Activated naive CD4-positive, alpha-beta T cell treated with anti-CD3 and anti-CD28 coated beads, Interleukin-2, amount 50 U/mL, for 72 hours (primary cell): ENCODE data around the gene DIS3L2. TPM values are rescaled to one million over a fixed set of nuclear protein-coding genes. Genes with fewer than 3 reads are reported as not detected.
"Not testable (repeated sequence)": the region's sequence is repeated elsewhere in the genome, so short reads cannot be mapped to it uniquely, and the experiment has no call there.

Experiments used
- ATAC-seq, 2 donors: fragments of 150-1000 bp; cut with Tn5 transposase; 2 replicates each; pipeline ENCODE4 v1.10.0; 2021; ENCODE audit warnings: mild to moderate bottlenecking in 2 of 2, moderate library complexity in 2 of 2
- DNase-seq, 2 donors: peaks; one replicate each; pipeline ENCODE4 v3.0.0; 2021 to 2022; ENCODE audit warnings: low spot score in 2 of 2
- H3K27ac Mint-ChIP-seq, 2 donors: one replicate each; pipeline ENCODE4 v1.8.0; 2022; ENCODE audit warnings: mild to moderate bottlenecking in 2 of 2, mixed read lengths in 2 of 2
- H3K36me3 Mint-ChIP-seq, 2 donors: one replicate each; pipeline ENCODE4 v1.8.0; 2022; ENCODE audit warnings: mixed read lengths in 2 of 2
- H3K9me3 Mint-ChIP-seq, 2 donors: one replicate each; pipeline ENCODE4 v1.8.0; 2022; ENCODE audit warnings: mixed read lengths in 2 of 2
- total RNA-seq, 2 donors: library from RNA; stranded (reverse); gene quantifications; one replicate each; pipeline ENCODE4 v1.2.3, GENCODE V29; 2022

The DIS3L2 gene
- total RNA-seq, 2 donors from 2014 or later: 19.9 to 44.0 TPM

DNA sequence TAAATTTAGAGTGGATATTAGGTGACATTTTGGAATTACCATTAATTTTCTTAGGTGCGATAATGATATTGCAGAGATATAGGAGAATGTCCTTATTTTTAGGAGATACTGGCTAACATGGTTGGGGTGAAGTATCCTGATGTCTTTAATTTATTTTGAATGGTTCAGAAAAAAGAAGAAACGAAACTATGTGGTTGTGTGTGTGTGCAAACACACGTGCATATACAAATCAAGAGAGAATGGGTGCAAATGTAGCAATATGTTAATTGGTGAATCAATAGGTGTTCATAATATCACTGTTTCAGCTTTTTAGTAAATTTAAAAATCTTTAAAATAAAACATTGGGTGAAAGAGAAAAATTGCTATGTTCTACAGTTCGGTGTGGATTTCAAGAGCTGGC lies 140.9 kb downstream of the DIS3L2 start:
- DNase-seq (no peak), ATAC-seq (no peak)
- H3K9me3 Mint-ChIP-seq: no peaks in the 10 kb centered on the region
- peaks cover 14 to 15% of the 10 kb centered on the region in 2 donors for H3K36me3 Mint-ChIP-seq
- no peak overlapping the region for H3K27ac Mint-ChIP-seq

DNA sequence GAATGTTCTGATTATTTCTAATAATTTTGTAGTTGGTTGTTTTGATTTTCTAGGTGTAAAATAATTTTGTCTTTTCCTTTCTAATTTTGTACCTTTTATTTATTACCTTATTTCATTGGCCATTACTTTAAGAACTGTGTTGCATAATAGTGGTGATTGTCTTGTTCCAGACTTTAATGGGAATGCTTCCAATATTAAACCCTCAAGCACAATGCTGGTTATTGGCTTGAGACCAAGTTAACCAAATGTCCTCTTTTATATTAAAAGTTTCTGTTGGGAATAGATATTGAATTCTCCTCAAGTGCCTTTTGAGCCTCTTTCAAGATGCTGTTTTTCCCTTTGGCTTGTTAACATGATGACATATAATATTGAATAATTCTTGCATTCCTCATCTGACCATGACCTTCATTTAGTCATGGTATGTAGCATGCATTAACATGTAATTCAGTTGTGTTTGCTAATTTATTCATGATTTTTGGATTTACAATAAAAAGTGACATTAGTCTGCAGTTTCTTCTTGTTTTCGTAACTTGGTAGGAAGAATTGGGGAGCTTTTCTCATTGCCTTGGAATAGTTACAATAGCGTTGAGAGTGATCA lies 141.7 kb downstream of the DIS3L2 start:
- ATAC-seq (no peak), DNase-seq (no peak)
- Mint-ChIP-seq H3K27ac (no peak overlapping the region), H3K9me3 (no peaks in the 10 kb centered on the region), H3K36me3 (peaks cover 6 to 7% of the 10 kb centered on the region in 2 donors)

DNA sequence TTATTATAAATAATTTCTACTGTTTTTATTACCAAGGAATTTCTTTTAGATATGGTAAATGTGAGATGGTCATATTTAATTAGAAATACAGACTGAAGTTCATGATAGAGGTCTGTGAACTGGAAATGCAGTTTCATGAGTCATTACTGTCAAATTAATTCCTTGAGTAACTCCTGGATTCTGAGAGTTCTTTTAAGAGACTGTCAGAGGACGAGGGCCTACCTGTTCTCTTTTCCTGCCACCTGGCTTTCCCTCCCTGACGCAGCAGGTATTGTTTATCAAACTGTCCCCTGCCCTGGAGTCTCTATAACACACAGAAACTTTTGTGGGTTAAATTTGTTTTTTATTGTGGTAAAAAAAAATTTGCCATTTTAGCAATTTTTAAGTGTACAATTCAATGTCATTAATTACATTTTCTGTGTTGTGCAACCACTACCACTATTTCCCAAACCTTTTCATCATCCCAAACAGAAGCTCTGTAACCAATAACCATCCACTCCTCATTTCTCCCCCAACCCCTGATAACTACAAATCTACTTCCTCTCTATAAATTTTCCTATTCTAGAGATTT lies 142.6 kb downstream of the DIS3L2 start:
- Mint-ChIP-seq H3K36me3 (peaks cover 0 to 7% of the 10 kb centered on the region in 2 donors), H3K27ac (no peak overlapping the region), H3K9me3 (no peaks in the 10 kb centered on the region)
- ATAC-seq (no peak), DNase-seq (no peak)

DNA sequence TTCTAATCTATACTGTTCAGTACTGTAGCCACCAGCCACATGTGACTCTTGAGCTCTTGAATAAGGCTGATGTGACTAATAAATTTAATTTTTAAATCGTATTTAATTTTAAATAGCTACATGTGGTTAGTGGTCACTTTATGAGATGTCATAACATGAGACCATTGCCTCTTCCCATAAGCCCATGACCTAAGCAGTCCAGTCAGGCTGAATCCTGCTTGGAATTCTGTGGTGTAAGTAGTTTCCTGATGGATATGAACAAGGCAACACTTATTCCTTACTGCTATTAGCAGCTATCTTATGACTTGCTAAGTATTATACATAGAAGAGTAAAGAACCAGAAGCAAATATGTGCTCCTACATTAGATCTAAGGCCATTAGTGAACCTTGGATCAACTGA lies 150.0 kb downstream of the DIS3L2 start:
- DNase-seq (no peak), ATAC-seq (no peak)
- no peaks in the 10 kb centered on the region for H3K36me3 Mint-ChIP-seq
- H3K27ac Mint-ChIP-seq: no peak overlapping the region
- peaks cover 0 to 5% of the 10 kb centered on the region in 2 donors for H3K9me3 Mint-ChIP-seq

DNA sequence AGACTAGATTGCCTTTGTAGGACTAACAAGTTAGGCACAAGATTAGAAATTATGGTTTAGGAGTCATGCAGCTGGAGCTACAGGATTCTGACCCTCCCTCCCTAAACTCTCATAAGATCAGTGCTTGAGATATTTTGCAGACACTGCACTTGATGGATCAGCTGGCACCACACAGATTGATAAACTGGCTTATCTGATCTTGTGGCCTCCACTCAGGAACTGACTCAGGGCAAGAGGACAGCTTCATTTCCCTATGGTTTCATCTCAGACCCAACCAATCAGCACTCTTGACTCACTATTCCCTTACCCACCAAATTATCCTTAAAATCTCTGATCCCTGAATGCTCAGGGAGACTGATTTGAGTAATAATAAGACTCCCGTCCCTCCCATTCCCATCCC lies 152.3 kb downstream of the DIS3L2 start:
- Mint-ChIP-seq H3K36me3 (no peaks in the 10 kb centered on the region), H3K27ac (no peak overlapping the region), H3K9me3 (peaks cover 0 to 5% of the 10 kb centered on the region in 2 donors)
- ATAC-seq (peak in 1 of 2 donors; percentile 52), DNase-seq (no peak)

DNA sequence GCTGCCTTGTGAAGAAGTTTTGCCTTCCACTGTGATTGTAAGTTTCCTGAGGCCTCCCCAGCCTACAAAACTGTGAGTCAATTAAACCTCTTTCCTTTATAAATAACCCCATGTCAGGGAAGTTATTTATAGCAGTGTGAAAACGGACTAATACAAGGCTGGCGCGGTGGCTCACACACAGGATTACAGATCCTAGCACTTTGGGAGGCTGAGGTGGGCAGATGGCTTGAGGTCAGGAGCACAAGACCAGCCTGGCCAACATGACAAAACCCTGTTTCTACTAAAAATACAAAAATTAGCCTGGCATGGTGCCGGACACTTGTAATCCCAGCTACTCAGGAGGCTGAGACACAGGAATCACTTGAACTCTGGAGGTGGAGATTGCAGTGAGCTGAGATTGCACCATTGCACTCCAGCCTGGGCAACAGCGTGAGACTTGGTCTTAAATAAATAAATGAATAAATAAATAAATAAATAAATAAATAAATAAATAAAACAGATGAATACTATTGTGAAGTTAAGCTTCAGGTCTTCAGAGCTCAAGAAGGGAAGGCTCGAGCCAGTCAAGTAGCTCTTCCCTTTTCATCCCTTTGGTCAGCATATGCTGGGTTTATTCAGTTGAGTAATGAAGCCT lies 154.3 kb downstream of the DIS3L2 start:
- H3K27ac Mint-ChIP-seq, ATAC-seq, DNase-seq, H3K36me3 Mint-ChIP-seq, H3K9me3 Mint-ChIP-seq: not testable (repeated sequence)

DNA sequence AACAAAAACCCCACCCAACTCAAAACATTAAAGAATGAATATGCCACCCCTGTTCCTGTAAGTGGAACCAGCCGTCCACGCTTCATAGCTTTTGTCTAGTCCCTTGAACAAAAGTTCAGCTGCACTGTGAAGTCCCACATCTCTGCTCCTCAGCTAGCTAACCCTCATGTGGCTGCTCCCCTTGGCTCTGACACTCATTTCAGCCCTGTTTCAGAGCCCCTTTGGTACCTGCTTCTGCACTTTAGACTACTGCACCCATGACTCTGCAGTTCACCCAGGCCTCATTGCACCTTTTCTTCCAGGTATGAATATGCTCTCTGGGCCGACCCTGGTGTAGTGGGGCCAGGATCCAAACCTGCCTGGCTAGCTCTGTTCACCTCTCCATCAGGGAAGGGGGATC lies 155.3 kb downstream of the DIS3L2 start:
- Mint-ChIP-seq H3K27ac (no peak overlapping the region), H3K36me3 (no peaks in the 10 kb centered on the region), H3K9me3 (peaks cover 0 to 5% of the 10 kb centered on the region in 2 donors)
- no peak for DNase-seq
- ATAC-seq: no peak

DNA sequence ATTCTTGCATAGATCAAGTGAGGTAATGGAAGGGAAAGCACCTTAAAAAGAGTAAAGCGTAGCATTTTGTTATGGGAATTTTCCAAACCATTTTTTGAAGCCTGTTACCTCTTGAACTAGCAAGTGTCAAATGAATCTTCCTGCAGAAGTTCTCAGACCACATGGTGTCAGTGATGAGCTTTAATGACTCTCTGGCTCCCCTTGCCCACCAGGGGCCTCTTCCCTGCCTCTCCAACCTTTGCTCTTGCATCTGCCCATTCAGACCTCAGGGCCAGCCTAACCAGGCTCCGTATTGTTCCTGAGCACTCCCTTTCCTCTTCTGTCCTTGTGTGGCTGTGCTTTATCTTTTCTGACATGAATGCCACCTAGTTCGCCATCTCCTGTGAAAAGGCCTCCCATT lies 155.9 kb downstream of the DIS3L2 start:
- DNase-seq (no peak), ATAC-seq (no peak)
- Mint-ChIP-seq H3K27ac (no peak overlapping the region), H3K9me3 (peaks cover 0 to 4% of the 10 kb centered on the region in 2 donors), H3K36me3 (no peaks in the 10 kb centered on the region)

DNA sequence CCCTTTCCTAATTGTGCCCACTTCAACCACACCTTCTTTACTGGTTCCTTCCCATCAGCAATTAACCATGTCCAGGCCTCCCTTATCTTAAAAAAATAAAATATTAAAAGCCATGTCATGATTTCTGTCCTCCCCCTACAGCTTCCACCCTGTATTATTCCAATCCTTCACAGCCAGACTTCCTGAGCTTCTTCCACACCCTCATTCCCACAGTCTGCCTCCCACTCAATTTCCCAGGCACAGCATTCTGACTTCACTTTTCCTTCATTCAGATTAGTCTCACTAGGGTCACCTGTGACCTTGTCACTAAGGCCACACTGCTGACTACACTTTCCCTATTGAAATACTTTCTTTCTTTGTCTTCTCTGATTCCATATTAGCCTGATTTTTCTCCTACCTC lies 159.4 kb downstream of the DIS3L2 start:
- Mint-ChIP-seq H3K36me3 (no peaks in the 10 kb centered on the region), H3K9me3 (no peaks in the 10 kb centered on the region), H3K27ac (peak overlapping the region in 1 of 2 donors; percentile 30)
- ATAC-seq (no peak), DNase-seq (no peak)

DNA sequence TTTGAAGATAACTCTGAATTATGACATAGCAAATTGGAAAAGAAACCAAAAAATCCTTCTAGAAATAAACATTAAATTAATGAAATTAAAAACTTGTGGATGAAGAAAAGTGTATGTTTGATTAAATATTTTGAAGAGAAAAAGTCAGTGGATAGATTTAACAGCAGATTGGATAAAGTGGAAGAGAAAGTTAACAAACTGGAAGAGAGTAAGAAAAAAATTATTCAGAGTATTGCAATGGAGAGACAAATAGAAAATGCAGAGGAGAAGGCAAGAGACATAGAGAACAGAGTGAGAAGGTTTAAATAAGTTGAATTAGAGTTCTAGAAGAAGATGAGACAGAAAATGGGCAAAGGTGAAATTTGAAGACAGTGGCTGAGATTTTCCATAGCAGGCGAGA lies 162.8 kb downstream of the DIS3L2 start:
- H3K9me3 Mint-ChIP-seq: no peaks in the 10 kb centered on the region
- H3K27ac Mint-ChIP-seq: no peak overlapping the region
- H3K36me3 Mint-ChIP-seq: no peaks in the 10 kb centered on the region

DNA sequence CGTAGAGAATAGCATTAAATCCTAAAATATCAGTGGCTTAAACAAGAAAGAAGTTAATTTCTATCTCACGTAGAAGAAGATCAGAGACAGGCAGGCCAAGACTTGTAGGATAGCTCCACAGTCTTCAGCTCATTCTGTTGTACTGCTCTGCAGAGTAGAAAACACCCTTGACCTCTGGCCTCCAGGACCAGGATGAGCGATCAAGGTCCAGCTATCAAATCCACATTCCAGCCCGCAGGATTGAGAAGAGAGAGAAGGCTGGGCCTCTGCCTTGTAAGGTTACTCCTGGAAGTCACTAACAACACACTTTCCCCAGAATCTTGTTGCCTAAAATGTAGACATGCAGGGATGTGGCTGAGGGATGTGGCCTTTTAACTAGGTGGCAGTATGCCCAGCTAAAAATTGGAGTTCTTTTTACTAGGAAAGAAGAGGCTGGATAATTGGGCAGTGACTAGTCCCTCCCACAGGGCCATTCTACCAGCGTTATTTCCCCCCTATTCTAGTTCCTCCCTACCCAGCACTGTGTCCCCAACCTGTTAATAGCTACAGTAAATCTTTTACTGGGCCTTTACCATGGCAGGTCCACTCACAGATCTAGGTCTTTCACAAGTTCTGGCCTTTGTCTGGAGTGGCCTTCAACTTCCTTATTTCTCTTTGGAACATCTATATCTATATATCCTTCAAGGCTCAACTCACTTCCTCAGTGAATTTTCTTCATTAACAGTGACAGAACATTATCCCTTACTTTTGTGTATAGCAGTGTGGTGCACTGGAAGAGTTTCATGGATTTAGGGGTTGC lies 165.0 kb downstream of the DIS3L2 start:
- DNase-seq: no peak
- H3K27ac Mint-ChIP-seq: no peak overlapping the region
- ATAC-seq: no peak
- H3K36me3 Mint-ChIP-seq: no peaks in the 10 kb centered on the region
- no peaks in the 10 kb centered on the region for H3K9me3 Mint-ChIP-seq

More for the DNA sequence above, 162.8 kb downstream of the DIS3L2 start:
- DNase-seq (no peak), ATAC-seq (no peak)

DNA sequence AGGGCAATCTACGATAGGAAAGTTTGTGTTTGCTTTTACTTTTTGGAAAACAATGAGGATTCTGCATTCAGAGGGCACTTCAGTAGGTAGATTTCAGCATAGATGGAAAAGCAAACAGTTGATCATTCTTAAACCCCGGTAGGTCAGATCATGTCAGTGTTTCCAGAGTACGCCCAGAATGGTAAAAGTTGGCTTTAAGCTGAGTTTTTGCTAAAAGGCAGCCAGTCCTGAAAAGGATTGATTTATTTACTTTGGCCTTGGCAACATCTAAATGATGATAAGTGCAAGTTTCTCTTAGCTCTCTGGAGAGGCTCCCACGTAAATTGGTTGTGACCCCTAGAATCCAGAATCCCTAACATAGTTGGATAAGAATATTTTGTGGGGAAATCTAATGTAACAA lies 168.0 kb downstream of the DIS3L2 start:
- no peak overlapping the region for H3K27ac Mint-ChIP-seq
- no peaks in the 10 kb centered on the region for H3K9me3 Mint-ChIP-seq
- peaks cover 4 to 14% of the 10 kb centered on the region in 2 donors for H3K36me3 Mint-ChIP-seq
- ATAC-seq: no peak
- DNase-seq: no peak

DNA sequence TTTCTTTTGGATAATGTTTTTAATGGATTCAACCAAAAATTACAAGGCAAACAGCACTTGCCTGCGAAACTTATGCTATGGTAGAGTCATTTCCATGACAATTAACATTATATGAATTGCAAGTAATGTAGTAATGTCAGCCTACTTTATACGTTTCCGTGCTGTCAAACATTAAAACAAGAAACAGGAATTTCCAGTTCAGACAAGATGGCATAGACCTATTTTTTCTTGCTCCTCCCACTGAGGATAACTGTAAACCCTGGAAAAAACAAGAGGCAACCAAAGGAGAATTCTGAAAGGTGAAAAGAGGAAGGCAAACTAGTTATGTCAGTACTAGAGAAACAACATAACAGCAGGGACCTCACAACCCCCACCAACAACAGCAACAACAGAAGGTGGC lies 170.7 kb downstream of the DIS3L2 start:
- no peaks in the 10 kb centered on the region for H3K9me3 Mint-ChIP-seq
- peak overlapping the region in 1 of 2 donors; percentile 44 for H3K27ac Mint-ChIP-seq
- H3K36me3 Mint-ChIP-seq: peaks cover 4 to 14% of the 10 kb centered on the region in 2 donors

DNA sequence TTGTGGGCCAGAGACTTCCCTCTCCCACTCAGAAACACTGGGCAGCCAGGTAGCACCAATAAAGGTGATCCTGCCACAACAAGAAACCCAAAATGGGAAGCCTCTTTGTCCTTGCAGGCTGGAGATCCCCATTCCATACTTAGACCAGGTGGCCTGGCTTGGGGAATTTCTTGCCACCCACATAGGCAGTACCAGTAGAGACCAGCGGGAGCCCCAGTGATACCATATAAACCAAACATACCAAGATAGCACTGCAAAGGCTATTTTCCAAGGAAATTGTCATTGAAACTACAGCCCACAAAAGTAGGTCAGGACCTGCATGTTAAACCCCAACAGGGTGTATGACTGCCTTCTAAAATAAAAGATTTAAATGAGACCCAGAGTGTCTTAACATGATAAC lies 171.6 kb downstream of the DIS3L2 start:
- H3K9me3 Mint-ChIP-seq: no peaks in the 10 kb centered on the region
- peaks cover 4 to 14% of the 10 kb centered on the region in 2 donors for H3K36me3 Mint-ChIP-seq
- no peak overlapping the region for H3K27ac Mint-ChIP-seq
- DNase-seq (no peak), ATAC-seq (no peak)

More for the DNA sequence above, 170.7 kb downstream of the DIS3L2 start:
- ATAC-seq (no peak), DNase-seq (no peak)

DNA sequence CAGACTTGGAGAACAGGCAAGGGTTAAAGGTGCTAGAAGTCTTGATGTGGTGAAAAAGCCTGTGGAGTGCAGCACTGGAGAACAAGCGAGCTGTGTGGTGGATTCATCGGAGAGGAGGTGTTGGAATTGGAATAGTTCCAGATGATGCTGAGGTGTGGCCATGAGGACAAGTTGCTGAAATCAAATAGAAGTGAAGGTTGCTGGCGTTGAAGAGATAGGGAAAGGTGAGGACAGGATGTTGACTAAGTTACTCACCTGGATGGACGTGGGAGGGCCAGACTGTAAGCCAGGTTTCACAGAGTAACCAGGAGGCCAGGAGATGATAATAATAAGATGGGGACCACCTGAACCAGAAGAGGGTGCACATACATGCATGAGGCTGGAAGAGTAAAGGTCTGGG lies 173.4 kb downstream of the DIS3L2 start:
- no peak for DNase-seq
- Mint-ChIP-seq H3K9me3 (no peaks in the 10 kb centered on the region), H3K27ac (peak overlapping the region in 1 of 2 donors; percentile 16), H3K36me3 (peaks cover 4 to 14% of the 10 kb centered on the region in 2 donors)
- no peak for ATAC-seq

DNA sequence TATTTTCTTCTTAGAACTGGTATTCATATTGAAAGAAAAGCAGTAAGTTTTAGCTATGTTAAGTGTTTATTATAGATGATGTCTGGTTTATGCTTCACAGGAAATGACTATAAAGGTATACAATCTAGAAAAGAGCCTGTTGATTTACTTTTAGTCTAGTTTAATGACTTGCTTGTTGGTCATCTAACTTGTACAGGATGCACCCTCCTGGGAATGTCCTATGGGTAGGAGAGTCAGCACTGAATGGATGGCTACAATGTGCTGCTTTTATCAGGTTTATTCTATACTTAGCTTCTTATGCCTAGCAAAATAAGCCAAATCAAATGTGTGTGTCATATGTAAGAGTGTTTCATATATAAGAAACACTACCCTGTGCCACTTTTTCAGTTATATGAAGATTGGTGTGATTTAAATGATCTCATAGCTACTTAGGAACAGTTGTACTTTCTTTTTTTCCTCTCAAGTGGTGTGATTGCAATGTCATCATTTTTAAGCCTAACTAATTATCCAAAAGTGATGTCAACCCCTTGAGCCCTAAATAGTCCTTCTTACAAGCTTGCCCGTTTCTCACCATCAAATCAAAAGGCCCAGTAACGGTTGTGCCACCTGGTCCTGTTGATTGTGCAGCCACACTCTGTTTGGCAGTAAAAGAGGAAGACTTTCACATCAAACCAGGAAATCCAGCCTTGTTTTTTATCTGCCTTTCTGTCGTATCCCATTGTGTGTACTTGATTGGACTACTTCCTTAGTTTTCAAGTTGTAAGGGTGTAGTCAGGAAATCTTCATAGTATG lies 176.0 kb downstream of the DIS3L2 start:
- no peak for DNase-seq
- H3K9me3 Mint-ChIP-seq: no peaks in the 10 kb centered on the region
- no peak for ATAC-seq
- H3K27ac Mint-ChIP-seq: no peak overlapping the region
- peaks cover 3 to 8% of the 10 kb centered on the region in 2 donors for H3K36me3 Mint-ChIP-seq
